ENCODE results near the gene DMD. TPM values are rescaled to one million over a fixed set of nuclear protein-coding genes. Genes with fewer than 3 reads are reported as not detected.

Gene DMD
- total RNA-seq, 4 donors from 2014 or later, result 2.2 to 26.7 (median 7.8) TPM

DNA sequence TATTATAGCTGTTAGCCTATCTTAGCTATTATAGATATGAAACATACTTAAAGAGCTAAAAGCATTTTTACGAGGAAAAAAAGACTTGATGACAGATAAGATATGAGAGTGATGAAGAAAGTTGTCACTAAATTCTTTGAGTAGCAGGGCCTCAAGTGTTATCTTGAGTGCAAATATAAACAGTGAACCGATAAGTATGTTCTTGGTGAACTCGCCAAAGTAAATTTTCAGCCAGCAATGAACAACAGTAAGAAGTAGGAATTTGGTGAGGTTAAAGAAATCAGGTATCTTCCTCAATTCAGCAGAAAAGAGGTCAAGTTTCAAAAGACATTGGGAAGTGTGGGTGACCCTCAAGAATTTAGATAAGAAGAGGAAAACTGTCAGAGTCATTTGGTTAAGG, 1667.7 kb downstream of the DMD start:
- no peaks in the 10 kb centered on the region for H3K4me1 ChIP-seq
- no peak overlapping the region for H3K4me3 ChIP-seq
- intact Hi-C loops (cut with DNase I), result no loop called here
- WGBS, 2 donors, result 72 to 74% methylated on average over 3 of the region's 3 CpGs
- no peaks in the 10 kb centered on the region for H3K27me3 ChIP-seq
- no peaks in the 10 kb centered on the region for H3K9me3 ChIP-seq
- no peaks in the 10 kb centered on the region for H3K36me3 ChIP-seq
- no peak for TF ChIP-seq POLR2A (IDR thresholded peaks at IDR 0.05)
- TF ChIP-seq CTCF (IDR thresholded peaks at IDR 0.05), result no peak
- DNase-seq, result no peak
- no peak overlapping the region for H3K27ac ChIP-seq

DNA sequence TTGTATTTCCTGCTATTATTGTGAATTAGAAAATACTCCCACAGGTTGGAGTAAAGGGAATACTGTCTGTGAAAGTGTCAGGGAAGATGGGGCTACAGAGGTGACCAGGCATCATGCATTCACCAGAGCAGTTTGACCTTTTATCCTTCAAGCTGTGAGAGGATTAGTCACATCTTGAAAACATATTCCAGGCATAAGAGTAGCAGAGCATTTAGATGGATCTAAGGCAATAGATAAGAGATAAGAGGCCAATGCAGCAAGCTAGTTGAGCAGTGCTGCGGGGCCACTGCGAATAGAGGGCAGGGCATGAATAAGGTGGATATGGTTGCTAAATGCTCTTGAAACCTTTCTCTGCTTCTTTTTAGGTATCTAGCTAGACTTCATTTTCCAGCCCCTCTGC, 1668.8 kb downstream of the DMD start:
- Histone ChIP-seq H3K9me3 (no peaks in the 10 kb centered on the region), H3K4me1 (no peaks in the 10 kb centered on the region), H3K27ac (no peak overlapping the region), H3K27me3 (no peaks in the 10 kb centered on the region), H3K4me3 (no peak overlapping the region), H3K36me3 (no peaks in the 10 kb centered on the region)
- 87 to 89% methylated on average over 2 of the region's 2 CpGs for WGBS, 2 donors
- TF ChIP-seq POLR2A (IDR thresholded peaks at IDR 0.05) (no peak), CTCF (IDR thresholded peaks at IDR 0.05) (no peak)
- DNase-seq, result no peak
- intact Hi-C loops (cut with DNase I), result no loop called here

DNA sequence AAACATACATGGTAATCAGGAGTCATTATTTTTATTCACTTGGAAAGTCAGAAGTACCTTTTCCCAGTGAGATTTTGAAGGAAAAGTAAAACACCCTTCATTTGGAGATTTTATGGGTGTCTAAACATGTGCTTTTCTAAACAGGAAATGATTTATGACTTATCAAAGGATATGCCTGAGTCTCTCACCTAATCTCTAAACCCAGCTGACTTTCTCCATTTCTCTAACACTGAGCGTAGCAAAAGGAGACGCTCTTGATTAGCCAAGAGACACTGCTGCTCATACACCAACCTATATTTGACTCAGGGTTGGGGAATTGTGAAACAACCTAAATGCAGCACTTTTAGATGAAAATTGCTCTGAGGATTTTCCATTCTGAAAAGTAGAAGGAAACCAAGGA, 1671.0 kb downstream of the DMD start:
- no peaks in the 10 kb centered on the region for H3K4me1 ChIP-seq
- no peaks in the 10 kb centered on the region for H3K36me3 ChIP-seq
- no peak overlapping the region for H3K27ac ChIP-seq
- H3K27me3 ChIP-seq, result no peaks in the 10 kb centered on the region
- TF ChIP-seq CTCF (IDR thresholded peaks at IDR 0.05) (no peak), POLR2A (IDR thresholded peaks at IDR 0.05) (no peak)
- 68% methylated on average over 2 of the region's 2 CpGs; no CpG with 5 or more reads in 1 of the 2 donors for WGBS, 2 donors
- no peak overlapping the region for H3K4me3 ChIP-seq
- no peak for DNase-seq
- intact Hi-C loops (cut with DNase I), result no loop called here
- no peaks in the 10 kb centered on the region for H3K9me3 ChIP-seq

GRCh38 chrX:31527455-31528126, 1683.8 kb downstream of the DMD start:
- Histone ChIP-seq H3K4me3 (no peak overlapping the region), H3K9me3 (no peaks in the 10 kb centered on the region), H3K36me3 (no peaks in the 10 kb centered on the region), H3K4me1 (no peaks in the 10 kb centered on the region), H3K27ac (no peak overlapping the region), H3K27me3 (no peaks in the 10 kb centered on the region)
- intact Hi-C loops (cut with DNase I), result no loop called here
- TF ChIP-seq CTCF (IDR thresholded peaks at IDR 0.05), result no peak
- TF ChIP-seq POLR2A (IDR thresholded peaks at IDR 0.05), result no peak
- no peak for DNase-seq
- WGBS, 2 donors, result 58 to 63% methylated on average over 7 of the region's 7 CpGs

- 45 to 70% methylated on average over 7 of the region's 7 CpGs for WGBS, 2 donors
- intact Hi-C loops (cut with DNase I), result no loop called here
- Histone ChIP-seq H3K27ac (no peak overlapping the region), H3K4me1 (no peaks in the 10 kb centered on the region), H3K27me3 (no peaks in the 10 kb centered on the region), H3K9me3 (no peaks in the 10 kb centered on the region), H3K36me3 (no peaks in the 10 kb centered on the region), H3K4me3 (no peak overlapping the region)
- DNase-seq, result no peak
- TF ChIP-seq POLR2A (IDR thresholded peaks at IDR 0.05) (no peak), CTCF (IDR thresholded peaks at IDR 0.05) (no peak)
These were observed 1687.3 kb downstream of the DMD start for GRCh38 chrX:31523884-31524536.
